A549 (cell line): ENCODE measurements around the gene SCAP.

Source experiments
- CTCF ChIP-seq: fragments of >200 bp; sonication (Bioruptor Twin); formaldehyde crosslinking; IDR thresholded peaks from 3 replicates; pipeline ENCODE4 v1.5.1; 2016
- JUN ChIP-seq, 2 experiments: fragments of >200 bp; sonication (Bioruptor Twin); formaldehyde crosslinking; IDR thresholded peaks; 2 replicates in 1 of 2; 3 replicates in 1 of 2; pipeline ENCODE4 v1.6.1; 2016 to 2017
- POLR2AphosphoS2 ChIP-seq: conservative IDR thresholded peaks from 2 replicates; pipeline ENCODE4 v1.6.1; 2012; ENCODE audit warnings: low read length, improper control_type of control experiment, inconsistent platforms

- no peak for TF ChIP-seq JUN (IDR thresholded peaks at IDR 0.05)
- no peak for TF ChIP-seq CTCF
- TF ChIP-seq POLR2AphosphoS2: no peak
These were observed 61.6 kb downstream of the SCAP start for GRCh38 chr3:47414161-47414564.
